Chondrocyte (in vitro differentiated cells): Measurements from ENCODE around the gene ITPKB. TPM values are rescaled to one million over a fixed set of nuclear protein-coding genes. Genes with fewer than 3 reads are reported as not detected.

Experiments used
- DNase-seq: peaks from one replicate; pipeline ENCODE4 v3.0.0; 2021; ENCODE audit warnings: mixed read lengths, low spot score
- H3K27ac Mint-ChIP-seq: one replicate; pipeline ENCODE4 v1.8.0; 2021; ENCODE audit warnings: mild to moderate bottlenecking, moderate library complexity, mixed read lengths; ENCODE audit not compliant: unreplicated experiment
- H3K27me3 Mint-ChIP-seq: 2 replicates; pipeline ENCODE4 v1.8.0; 2021; ENCODE audit warnings: low read depth, mixed read lengths
- H3K36me3 Mint-ChIP-seq: 2 replicates; pipeline ENCODE4 v1.8.0; 2021; ENCODE audit warnings: low read depth, mixed read lengths
- H3K4me1 Mint-ChIP-seq: 2 replicates; pipeline ENCODE4 v1.8.0; 2021; ENCODE audit warnings: low read depth, mild to moderate bottlenecking, mixed read lengths
- H3K4me3 Mint-ChIP-seq: one replicate; pipeline ENCODE4 v1.8.0; 2021; ENCODE audit warnings: mild to moderate bottlenecking, moderate library complexity, mixed read lengths; ENCODE audit not compliant: unreplicated experiment
- H3K9me3 Mint-ChIP-seq: 2 replicates; pipeline ENCODE4 v1.8.0; 2021; ENCODE audit warnings: low read depth, mixed read lengths
- total RNA-seq: library from RNA; stranded (reverse); gene quantifications from 3 replicates; pipeline ENCODE4 v1.2.1, GENCODE V29; 2021
- TF ChIP-seq, protein P1 (sequence below): fragments of 200-600 bp; sonication (generic); IDR thresholded peaks from 2 replicates; pipeline ENCODE4 v1.5.0; 2021; ENCODE audit warnings: antibody characterized with exemption, mild to moderate bottlenecking, moderate library complexity

ITPKB gene
- total RNA-seq, 1 donor from 2014 or later, result 13.4 TPM

GRCh38 chr1:226736908-226737818 is 1.9 kb downstream of the ITPKB start:
- H3K4me1 Mint-ChIP-seq, result peaks cover 17% of the 10 kb centered on the region
- TF ChIP-seq, protein P1, sequence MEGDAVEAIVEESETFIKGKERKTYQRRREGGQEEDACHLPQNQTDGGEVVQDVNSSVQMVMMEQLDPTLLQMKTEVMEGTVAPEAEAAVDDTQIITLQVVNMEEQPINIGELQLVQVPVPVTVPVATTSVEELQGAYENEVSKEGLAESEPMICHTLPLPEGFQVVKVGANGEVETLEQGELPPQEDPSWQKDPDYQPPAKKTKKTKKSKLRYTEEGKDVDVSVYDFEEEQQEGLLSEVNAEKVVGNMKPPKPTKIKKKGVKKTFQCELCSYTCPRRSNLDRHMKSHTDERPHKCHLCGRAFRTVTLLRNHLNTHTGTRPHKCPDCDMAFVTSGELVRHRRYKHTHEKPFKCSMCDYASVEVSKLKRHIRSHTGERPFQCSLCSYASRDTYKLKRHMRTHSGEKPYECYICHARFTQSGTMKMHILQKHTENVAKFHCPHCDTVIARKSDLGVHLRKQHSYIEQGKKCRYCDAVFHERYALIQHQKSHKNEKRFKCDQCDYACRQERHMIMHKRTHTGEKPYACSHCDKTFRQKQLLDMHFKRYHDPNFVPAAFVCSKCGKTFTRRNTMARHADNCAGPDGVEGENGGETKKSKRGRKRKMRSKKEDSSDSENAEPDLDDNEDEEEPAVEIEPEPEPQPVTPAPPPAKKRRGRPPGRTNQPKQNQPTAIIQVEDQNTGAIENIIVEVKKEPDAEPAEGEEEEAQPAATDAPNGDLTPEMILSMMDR, result peak; percentile 38
- peaks cover 3% of the 10 kb centered on the region for H3K36me3 Mint-ChIP-seq
- no peak overlapping the region for H3K27ac Mint-ChIP-seq
- no peaks in the 10 kb centered on the region for H3K27me3 Mint-ChIP-seq
- peak overlapping the region; percentile 89 for H3K4me3 Mint-ChIP-seq
- H3K9me3 Mint-ChIP-seq, result no peaks in the 10 kb centered on the region
- DNase-seq, result no peak

DNA sequence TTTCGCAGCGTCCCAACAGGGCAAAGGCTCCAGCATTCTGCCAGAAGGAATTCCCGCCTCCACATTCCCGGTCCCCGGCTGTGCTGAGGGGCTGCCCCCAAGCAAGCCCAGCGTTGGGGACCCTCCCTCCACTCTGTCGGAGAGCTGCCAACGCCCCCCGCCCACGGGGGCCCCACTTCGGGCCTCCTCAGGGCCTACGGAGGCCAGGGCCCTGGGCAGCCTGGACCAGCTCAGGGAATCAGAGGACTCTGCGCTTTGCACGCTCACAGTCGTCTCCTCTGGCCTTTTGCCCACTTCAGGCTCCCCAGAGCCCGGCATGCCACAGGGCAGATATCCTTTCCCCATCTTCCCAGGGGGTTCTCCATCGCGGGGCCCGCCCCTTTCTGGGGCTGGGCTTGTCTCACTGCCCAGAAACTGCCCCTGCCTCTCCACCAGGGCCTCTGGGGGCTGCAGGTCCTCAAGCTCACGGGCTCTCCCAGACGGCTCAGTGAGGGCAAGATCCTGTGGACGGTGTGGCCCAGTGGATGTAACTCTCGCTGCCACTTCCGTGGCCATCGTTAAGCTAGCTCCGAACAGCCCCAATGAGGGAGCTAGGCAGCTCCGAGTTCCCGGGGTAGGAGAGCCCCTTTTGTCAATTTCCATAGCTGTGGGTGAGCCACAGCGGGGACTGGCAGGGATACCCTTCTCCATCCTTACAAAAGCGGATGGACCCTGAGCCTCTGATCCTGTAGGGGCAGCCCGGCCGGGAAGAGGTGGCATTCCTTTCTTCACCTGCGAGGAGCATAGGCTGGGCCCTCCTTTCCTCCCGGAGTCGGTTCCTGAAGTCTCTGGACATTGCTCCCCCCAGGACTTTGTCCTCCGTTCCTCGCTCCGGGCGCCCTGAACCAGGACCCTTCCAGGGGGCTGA is 2.8 kb downstream of the ITPKB start:
- H3K4me3 Mint-ChIP-seq, result no peak overlapping the region

DNA sequence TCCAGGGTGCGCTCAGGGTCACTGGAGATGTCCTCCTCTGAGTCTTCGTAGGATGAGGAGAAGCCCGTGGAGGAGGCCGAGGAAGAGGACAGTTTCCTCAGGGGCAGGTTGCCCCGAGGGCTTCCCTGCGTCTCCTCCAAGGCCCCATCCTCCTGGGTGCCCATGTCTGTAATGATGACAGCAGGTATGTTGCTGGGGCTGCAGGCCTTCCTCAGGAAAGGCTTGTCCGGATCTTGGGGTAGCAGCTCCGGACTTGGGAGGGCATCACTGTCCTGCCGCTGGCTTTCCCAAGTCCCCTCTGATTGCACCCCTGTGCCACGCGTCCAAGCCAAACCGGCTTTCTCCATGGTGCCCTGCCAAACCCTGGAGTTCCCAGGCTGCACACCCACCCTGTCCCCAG is 3.5 kb downstream of the ITPKB start:
- Mint-ChIP-seq H3K27ac (no peak overlapping the region), H3K36me3 (peaks cover 7% of the 10 kb centered on the region), H3K9me3 (no peaks in the 10 kb centered on the region), H3K4me3 (no peak overlapping the region), H3K27me3 (no peaks in the 10 kb centered on the region), H3K4me1 (peaks cover 21% of the 10 kb centered on the region)
- TF ChIP-seq, protein P1, result no peak
- no peak for DNase-seq

More for the DNA sequence above, 2.8 kb downstream of the ITPKB start:
- DNase-seq, result no peak
- TF ChIP-seq, protein P1, result no peak
- H3K27ac Mint-ChIP-seq, result no peak overlapping the region
- peaks cover 21% of the 10 kb centered on the region for H3K4me1 Mint-ChIP-seq
- H3K36me3 Mint-ChIP-seq, result peaks cover 7% of the 10 kb centered on the region
- H3K9me3 Mint-ChIP-seq, result no peaks in the 10 kb centered on the region
- H3K27me3 Mint-ChIP-seq, result no peaks in the 10 kb centered on the region

DNA sequence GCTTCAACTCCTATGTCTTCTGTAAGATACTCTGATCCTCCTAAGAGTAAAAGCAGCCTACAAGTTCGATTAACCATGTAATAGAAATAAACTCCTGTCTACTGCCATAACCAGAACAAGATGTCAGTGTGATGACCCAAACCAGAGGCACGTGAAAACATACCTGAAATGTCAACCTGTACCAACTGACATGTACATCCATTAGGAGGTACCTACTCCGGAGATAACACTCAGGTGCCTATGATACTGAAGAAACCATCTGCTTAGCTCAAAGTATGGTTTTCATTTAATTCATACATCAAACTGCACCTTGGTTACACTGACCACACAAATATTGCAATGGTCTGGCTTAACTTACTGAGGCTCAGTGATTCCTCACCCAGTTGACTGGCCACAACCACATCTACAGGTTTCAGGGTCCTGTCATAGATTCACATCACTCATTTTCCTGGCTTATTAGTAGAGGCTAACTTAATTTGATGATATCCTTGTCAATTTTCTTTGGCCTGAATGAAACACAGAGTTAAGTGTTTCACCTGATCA is 4.4 kb downstream of the ITPKB start:
- peaks cover 17% of the 10 kb centered on the region for H3K4me1 Mint-ChIP-seq

More for the DNA sequence above, 4.4 kb downstream of the ITPKB start:
- no peak overlapping the region for H3K4me3 Mint-ChIP-seq
- no peaks in the 10 kb centered on the region for H3K27me3 Mint-ChIP-seq
- TF ChIP-seq, protein P1, result no peak
- no peaks in the 10 kb centered on the region for H3K9me3 Mint-ChIP-seq
- DNase-seq, result no peak
- peaks cover 7% of the 10 kb centered on the region for H3K36me3 Mint-ChIP-seq
- no peak overlapping the region for H3K27ac Mint-ChIP-seq
